Motor neuron (in vitro differentiated cells): Measurements from ENCODE around the gene PPP2R5D. TPM values are rescaled to one million over a fixed set of nuclear protein-coding genes. Genes with fewer than 3 reads are reported as not detected.

Source experiments
- ATAC-seq, 8 experiments: fragments of 200-7000 bp; cut with Tn5 transposase; replicated peaks in 6 of 8; 2 replicates each; pipeline ENCODE4 v1.8.0; 2021; ENCODE audit warnings: mild to moderate bottlenecking in 8 of 8, moderate library complexity in 8 of 8
- H3K27ac ChIP-seq, 2 donors: fragments of 250-450 bp; sonication (Bioruptor Pico); 2 replicates each; pipeline ENCODE4 v1.9.0; 2021; ENCODE audit warnings: antibody characterized with exemption in 2 of 2, mild to moderate bottlenecking in 2 of 2, moderate library complexity in 1 of 2
- H3K4me1 ChIP-seq, 2 donors: fragments of 250-450 bp; sonication (Bioruptor Pico); replicated peaks in 1 of 2; 2 replicates each; pipeline ENCODE4 v1.6.1; 2021; ENCODE audit warnings: antibody characterized with exemption in 2 of 2, mild to moderate bottlenecking in 2 of 2, moderate library complexity in 1 of 2
- H3K4me3 ChIP-seq, 5 donors: fragments of 250-450 bp; sonication (Bioruptor Pico); 2 replicates each; pipeline ENCODE4 v1.9.0; 2021; ENCODE audit warnings: antibody characterized with exemption in 5 of 5, mild to moderate bottlenecking in 5 of 5, moderate library complexity in 4 of 5
- WGBS, 10 experiments: fragments of 450-650 bp; shearing (Covaris generic); methylation state at CpG; one replicate each; pipeline ENCODE4 v1.0.0; 2022; 5-methylcytosine and 5-hydroxymethylcytosine counted together
- in situ Hi-C, 9 experiments: fragments of 400-800 bp; cut with MboI; loops; one replicate each; pipeline ENCODE4 v1.15.0; 2021; ENCODE audit warnings: low sequenced_read_pairs in 9 of 9, low pct_unique_long_range_greater_than_20kb in 2 of 9; ENCODE audit not compliant: unreplicated experiment in 9 of 9
- total RNA-seq, 8 experiments: library from RNA; unstranded; fragments of 300-600 nt; gene quantifications; 2 replicates each; pipeline versions ENCODE4 v1.2.3 to v1.2.4, GENCODE V29; 2022

The PPP2R5D gene
- total RNA-seq, 8 experiments from 2014 or later: 18.4 to 40.4 (median 29.4) TPM

- ATAC-seq: peak in 1 of 8 experiments; percentile 12
- no peak overlapping the region for H3K27ac ChIP-seq
- in situ Hi-C loops: no loop called here
- 60 to 100% (median 90%) methylated on average over 1 to 2 of the region's 11 CpGs; no CpG with 5 or more reads in 6 of the 10 experiments for WGBS, 10 experiments
- H3K4me3 ChIP-seq: no peak overlapping the region
- H3K4me1 ChIP-seq: no peaks in the 10 kb centered on the region
These were observed 61.1 kb downstream of the PPP2R5D start for GRCh38 chr6:43045371-43045930.

- in situ Hi-C loops: no loop called here
- no peak overlapping the region for H3K4me3 ChIP-seq
- WGBS, 10 experiments: 88 to 100% (median 91%) methylated on average over 1 to 6 of the region's 7 CpGs; no CpG with 5 or more reads in 5 of the 10 experiments
- H3K27ac ChIP-seq: no peak overlapping the region
- no peak for ATAC-seq
- H3K4me1 ChIP-seq: peaks cover 10% of the 10 kb centered on the region in 2 donors
These were observed 63.6 kb downstream of the PPP2R5D start for GRCh38 chr6:43047998-43048397.

DNA sequence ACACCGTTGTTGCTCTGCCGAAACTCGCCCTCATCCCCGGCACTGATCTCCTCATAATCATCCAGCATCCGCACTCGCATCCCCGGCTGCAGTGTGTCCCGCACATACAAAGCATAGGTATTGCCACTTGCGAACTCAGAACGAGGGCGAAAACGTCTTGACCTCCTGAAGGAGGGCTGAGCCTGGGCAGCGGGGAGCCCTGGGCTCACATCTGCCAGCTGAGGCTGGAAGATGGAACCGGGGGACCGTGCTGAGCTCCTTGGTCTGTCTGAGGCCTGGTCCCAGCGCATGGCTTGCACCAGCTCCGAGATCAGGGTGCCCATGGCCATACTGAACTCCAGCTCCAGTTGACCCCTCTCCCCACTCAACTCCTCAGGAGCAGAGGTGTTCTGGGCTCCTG, 66.6 kb downstream of the PPP2R5D start:
- H3K4me3 ChIP-seq: no peak overlapping the region
- in situ Hi-C loops: no loop called here
- peaks cover 17 to 19% of the 10 kb centered on the region in 2 donors for H3K4me1 ChIP-seq
- H3K27ac ChIP-seq: no peak overlapping the region
- WGBS, 10 experiments: 80 to 95% (median 90%) methylated on average over 1 to 9 of the region's 17 CpGs; no CpG with 5 or more reads in 6 of the 10 experiments
- no peak for ATAC-seq

- Histone ChIP-seq H3K27ac (peak overlapping the region; percentile 82 to 95), H3K4me3 (peak overlapping the region in 2 of 5 donors; percentile 50 to 55), H3K4me1 (peaks cover 17 to 19% of the 10 kb centered on the region in 2 donors)
- in situ Hi-C loops: no loop called here
- no peak for ATAC-seq
- 83 to 98% (median 90%) methylated on average over 4 to 9 of the region's 19 CpGs; no CpG with 5 or more reads in 6 of the 10 experiments for WGBS, 10 experiments
These were observed 68.0 kb downstream of the PPP2R5D start for GRCh38 chr6:43052225-43052841.

- in situ Hi-C loops: no loop called here
- WGBS, 10 experiments: 0 to 53% (median 19%) methylated on average over 1 to 8 of the region's 22 CpGs; no CpG with 5 or more reads in 4 of the 10 experiments
These were observed 68.6 kb downstream of the PPP2R5D start for GRCh38 chr6:43052842-43053544.

DNA sequence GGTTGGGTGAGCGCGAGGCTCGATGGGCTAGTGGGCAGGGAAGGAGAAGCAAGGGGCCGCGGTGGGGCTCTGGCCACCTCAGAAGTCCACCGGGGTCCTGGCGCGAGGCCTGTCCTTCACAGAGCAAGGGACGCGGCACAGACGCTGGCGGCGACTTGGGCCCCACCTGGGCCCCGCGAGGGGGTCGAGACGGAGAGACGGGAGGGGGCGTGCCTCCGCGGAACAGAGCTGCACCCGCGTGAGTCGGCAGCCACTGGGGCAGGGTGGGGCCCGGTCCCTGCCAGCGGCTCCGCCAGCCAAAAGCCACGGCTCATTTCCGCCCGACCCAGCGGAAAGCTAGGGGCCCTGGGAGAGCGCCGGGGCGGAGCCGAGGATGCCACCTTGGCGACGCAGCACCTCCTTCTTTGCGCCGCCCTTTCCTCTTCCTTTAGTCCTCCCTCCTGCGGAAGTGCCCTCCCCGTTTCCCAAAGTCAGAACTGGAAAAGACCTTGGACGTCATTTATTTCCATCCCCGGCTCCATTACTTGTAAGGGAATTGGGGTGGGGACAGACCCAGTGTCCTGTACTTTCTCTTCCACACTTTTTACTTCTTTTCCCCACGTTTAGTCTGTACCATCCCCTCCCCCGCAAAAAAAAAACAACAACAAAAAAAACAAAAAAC, 69.3 kb downstream of the PPP2R5D start, which contains the start of gene CUL7:
Gene CUL7 (minus strand): TSS at position 307 of the 661 bp plus-strand sequence. CDS start 1,063 bp downstream, outside the sequence.
- in situ Hi-C loops: no loop called here
- H3K4me1 ChIP-seq: peaks cover 22 to 24% of the 10 kb centered on the region in 2 donors
- ATAC-seq: peak; percentile 90 to 98 (median 94)
- 0 to 29% (median 9%) methylated on average over 1 to 25 of the region's 45 CpGs for WGBS, 10 experiments
- peak within 1 kb of the TSS; percentile 82 to 95 for H3K27ac ChIP-seq
- H3K4me3 ChIP-seq: peak within 1 kb of the TSS; percentile 37 to 55 (median 43)

More at GRCh38 chr6:43052842-43053544, 68.6 kb downstream of the PPP2R5D start:
- Histone ChIP-seq H3K4me1 (peaks cover 17 to 19% of the 10 kb centered on the region in 2 donors), H3K27ac (peak overlapping the region; percentile 82 to 95), H3K4me3 (peak overlapping the region; percentile 37 to 55 (median 43))
- peak in 7 of 8 experiments; percentile 34 to 49 (median 41) for ATAC-seq

DNA sequence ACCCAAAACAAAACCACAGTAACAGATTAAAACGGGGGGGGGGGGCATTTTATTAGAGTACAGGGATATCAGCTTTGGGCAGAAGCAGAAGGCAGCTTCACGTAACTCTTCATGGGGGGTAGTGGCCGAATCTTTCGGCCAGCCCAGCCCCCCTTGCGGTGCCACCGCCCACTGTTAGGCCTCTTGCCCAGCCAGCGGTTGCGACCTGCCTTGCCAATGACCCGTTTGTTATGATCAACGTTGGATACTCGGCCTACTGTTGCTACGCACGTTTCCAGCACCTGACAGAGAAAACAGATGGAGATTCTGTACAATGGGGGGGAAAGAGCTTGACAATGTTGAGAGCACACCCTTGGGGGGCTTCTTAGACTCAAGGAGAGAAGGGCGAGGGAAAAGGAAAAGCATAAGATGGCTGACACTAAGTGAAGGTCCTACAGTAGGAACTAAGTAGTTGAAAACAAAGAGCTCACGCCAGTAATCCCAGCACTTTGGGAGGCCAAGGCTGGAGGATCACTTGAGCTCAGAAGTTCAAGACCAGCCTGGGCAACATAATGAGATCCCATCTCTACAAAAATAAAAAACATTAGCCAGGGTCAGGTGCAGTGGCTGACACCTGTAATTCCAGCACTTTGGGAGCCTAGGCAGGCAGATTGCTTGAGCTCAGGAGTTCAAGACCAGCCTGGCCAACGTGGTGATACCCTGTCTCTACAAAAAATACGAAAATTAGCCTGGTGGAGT, 70.0 kb downstream of the PPP2R5D start:
- in situ Hi-C loops: no loop called here
- no peak for ATAC-seq
- 46 to 100% (median 78%) methylated on average over 1 to 14 of the region's 17 CpGs for WGBS, 10 experiments
- Histone ChIP-seq H3K4me1 (peaks cover 22 to 25% of the 10 kb centered on the region in 2 donors), H3K27ac (peak overlapping the region; percentile 82 to 95), H3K4me3 (peak overlapping the region; percentile 37 to 55 (median 43))

DNA sequence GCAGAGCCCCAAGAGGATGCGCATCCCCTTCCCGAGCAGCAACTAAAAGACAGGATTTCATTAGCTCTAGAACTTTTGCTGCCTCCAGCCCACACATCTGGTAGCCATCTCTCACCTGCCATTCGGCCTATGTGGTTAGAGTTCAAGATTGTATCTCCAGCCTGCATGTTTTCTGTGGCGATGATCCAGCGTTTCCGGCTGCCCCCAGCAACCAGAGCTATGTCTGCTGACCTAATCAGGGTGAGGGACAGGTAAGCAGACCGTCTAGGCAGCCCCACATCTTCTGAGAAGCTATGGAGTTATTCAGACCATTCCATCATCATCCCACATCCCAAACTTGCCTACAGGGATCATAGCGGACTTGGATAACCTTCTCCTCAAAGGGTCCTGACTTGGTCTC, 71.6 kb downstream of the PPP2R5D start:
- WGBS, 10 experiments: 60 to 96% (median 81%) methylated on average over 2 to 4 of the region's 8 CpGs; no CpG with 5 or more reads in 3 of the 10 experiments
- H3K27ac ChIP-seq: no peak overlapping the region
- no peak for ATAC-seq

DNA sequence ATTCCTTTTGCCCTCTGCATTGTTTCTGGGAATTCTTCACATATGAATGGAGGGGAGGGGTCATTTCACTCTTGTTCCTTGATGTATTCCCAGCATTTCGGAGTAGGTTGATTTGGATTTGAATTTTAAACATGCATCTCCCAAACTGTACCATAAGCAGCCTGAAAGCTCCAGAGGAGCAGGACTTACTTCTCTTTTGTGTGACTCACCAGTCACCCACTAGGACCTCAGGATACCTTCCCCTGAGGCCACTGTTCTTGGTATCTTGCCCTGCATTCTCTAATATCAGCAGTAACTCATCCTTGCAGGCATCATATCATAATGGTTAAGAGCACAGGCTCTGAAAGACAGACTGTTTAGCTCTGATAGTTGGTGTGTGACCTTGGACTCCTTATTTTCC, 74.2 kb downstream of the PPP2R5D start:
- peak overlapping the region; percentile 84 to 91 for H3K27ac ChIP-seq
- WGBS, 10 experiments: 0 to 60% (median 44%) methylated on average over 1 of the region's 1 CpG; no CpG with 5 or more reads in 3 of the 10 experiments

More for the DNA sequence above, 71.6 kb downstream of the PPP2R5D start:
- H3K4me1 ChIP-seq: peaks cover 28 to 32% of the 10 kb centered on the region in 2 donors
- in situ Hi-C loops: no loop called here
- H3K4me3 ChIP-seq: no peak overlapping the region

GRCh38 chr6:43059168-43060033, 75.0 kb downstream of the PPP2R5D start, which contains the start of the genes KLC4 and MRPL2:
Gene KLC4, plus strand, starts transcription at chr6:43059631. Its CDS starts 1,705 bp downstream, at chr6:43061336.
Gene MRPL2, minus strand, starts transcription at chr6:43059434. Its CDS starts 53 bp downstream, at chr6:43059381.
- peak within 1 kb of the TSS; percentile 86 to 95 for H3K27ac ChIP-seq
- H3K4me1 ChIP-seq: peaks cover 15% of the 10 kb centered on the region in 2 donors
- peak; percentile 91 to 98 (median 93) for ATAC-seq
- in situ Hi-C loops: no loop called here
- 0 to 3% (median 0%) methylated on average over 1 to 7 of the region's 64 CpGs; no CpG with 5 or more reads in 2 of the 10 experiments for WGBS, 10 experiments
- peak within 1 kb of the TSS; percentile 62 to 97 (median 80) for H3K4me3 ChIP-seq

More for the DNA sequence above, 74.2 kb downstream of the PPP2R5D start:
- Histone ChIP-seq H3K4me1 (peaks cover 18 to 19% of the 10 kb centered on the region in 2 donors), H3K4me3 (peak overlapping the region; percentile 62 to 97 (median 80))
- in situ Hi-C loops: no loop called here
- ATAC-seq: no peak
